Activated CD8-positive, alpha-beta memory T cell treated with anti-CD3 and anti-CD28 coated beads, Interleukin-2, amount 50 U/mL, for 1 hour (primary cell): ENCODE measurements around the gene ALPL.

Experiments
- DNase-seq: peaks from one replicate; pipeline ENCODE4 v3.0.0-alpha.2; 2020; ENCODE audit errors: extremely low read depth

Gene ALPL

DNA sequence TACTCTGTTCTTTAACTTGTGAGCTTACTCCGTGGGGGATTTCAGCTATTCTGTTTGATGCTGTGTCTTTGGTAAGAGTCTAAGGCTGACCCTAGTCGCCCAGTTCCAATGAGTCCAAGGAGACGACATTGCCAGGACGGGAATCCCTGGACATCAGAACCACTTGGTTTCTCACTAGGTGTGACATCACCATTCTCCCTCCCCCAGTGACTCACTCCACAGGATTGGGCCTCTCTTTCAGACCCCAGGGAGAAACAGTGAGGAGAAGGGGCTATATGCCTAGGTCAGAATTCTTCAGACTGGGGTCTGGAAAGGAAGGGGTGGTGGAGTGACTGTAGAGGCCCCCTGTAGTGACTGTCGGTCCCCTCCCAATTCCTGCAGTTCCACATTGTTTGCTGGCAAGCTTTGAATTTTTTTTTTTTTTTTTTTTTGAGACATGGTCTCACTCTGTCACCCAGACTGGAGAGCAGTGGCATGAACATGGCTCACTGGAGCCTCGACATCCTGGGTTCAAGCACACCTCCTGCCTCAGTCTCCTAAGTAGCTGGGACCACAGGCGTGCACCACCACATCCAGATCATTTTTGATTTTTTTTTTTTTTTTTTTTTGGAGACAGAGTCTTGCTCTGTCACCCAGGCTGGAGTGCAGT is 21.3 kb downstream of the ALPL start:
- DNase-seq, result no peak

DNA sequence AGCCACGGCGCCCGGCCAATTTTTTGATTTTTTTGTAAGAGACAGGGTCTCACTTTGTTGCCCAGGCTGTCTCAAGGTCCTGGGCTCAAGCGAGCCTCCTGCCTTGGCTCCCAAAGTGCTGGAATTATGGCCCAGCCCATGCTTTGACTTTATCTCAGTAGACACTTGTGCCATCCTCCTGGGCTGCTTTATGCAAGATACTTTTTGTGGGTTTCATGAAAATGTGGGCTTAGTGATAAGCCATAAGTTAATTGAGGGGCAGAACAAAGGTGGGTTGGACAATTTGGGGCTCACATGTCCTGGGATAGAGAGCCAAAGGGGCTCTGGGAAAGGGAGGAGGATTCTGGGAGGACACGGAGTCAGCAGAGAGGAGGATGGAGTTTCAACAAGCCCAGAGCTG is 22.0 kb downstream of the ALPL start:
- DNase-seq, result no peak

- DNase-seq, result no peak
Measured at GRCh38 chr1:21532496-21532895, 23.3 kb downstream of the ALPL start.

- no peak for DNase-seq
Measured at GRCh38 chr1:21532992-21533534, 23.8 kb downstream of the ALPL start.

DNA sequence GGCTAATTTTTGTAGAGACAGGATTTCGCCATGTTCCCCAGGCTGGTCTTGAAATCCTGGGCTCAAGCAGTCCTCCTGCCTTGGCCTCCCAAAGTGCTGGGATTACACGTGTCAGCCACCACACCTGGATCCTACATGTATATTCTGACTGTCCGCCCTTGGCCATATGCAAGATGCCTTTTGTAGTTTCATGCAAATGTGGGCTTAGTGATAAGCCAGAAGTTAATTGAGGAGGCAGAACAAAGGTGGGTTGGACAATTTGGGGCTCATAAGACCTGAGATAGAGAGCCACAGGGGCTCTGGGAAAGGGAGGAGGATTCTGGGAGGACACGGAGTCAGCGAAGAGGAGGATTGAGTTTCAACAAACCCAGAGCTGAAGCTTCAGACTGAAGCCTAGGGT is 24.9 kb downstream of the ALPL start:
- DNase-seq, result no peak

GRCh38 chr1:21534674-21535378 is 25.6 kb downstream of the ALPL start:
- no peak for DNase-seq

DNA sequence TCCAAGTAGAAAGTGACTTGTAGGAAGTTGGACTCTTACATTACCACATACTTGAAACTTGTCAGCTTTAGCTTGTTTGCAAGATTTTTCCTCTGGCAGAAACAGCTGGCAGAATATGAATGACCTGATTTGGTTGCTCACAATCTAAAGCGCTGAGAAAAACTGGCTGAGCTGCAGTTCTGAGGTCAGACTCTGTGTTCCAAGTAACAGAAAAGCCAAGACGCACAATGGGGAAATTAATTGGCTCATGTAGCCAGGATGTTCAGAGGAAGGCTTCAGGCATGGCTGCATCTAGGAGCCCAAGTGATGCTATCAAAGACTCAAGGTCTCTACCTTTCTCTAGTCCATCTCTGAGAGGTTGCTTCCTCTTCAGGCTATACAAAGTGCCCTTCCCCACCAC is 27.0 kb downstream of the ALPL start:
- no peak for DNase-seq

DNA sequence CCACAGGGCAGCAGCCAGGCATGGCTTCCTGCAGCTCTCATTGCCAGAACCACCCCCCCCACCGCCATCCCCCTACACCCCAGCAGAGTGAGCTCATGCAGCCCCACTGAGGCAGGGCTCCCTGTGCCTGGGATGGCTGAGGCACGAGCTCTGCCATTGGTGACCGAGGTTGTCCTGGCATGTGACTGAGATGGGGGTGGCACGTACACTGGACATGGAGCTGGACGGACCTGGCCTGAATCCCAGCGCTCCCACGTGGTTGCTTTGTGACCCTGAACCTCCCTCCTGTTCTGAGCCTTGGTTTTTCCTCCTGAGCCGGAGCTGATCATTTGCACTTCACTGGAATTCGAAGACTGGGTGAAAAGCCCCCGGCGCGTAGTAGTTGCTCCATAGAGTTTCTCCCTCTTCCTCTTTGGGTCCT is 28.3 kb downstream of the ALPL start:
- DNase-seq, result no peak

- DNase-seq, result no peak
Measured at GRCh38 chr1:21537932-21538630, 28.9 kb downstream of the ALPL start.

GRCh38 chr1:21539933-21540332 is 30.7 kb downstream of the ALPL start:
- no peak for DNase-seq

DNA sequence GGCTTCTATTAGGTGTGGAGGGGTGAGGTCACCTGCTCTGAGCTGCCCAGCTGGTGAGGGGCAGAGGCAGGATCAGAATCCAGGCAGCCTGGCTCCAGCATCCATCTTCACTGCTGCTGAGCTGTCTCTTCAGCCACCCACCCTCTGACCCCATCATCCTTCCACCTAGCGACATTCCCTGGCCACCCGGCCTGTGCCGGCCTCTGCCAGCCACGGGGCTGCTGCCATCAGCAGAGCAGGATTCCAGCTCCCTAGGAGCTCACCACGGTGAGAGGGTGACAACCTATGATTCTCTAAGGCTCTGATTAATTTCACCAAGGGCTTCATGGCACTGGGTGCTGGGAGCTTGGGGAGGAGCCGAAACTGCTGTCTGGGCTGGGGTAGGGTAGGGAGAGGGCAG is 32.1 kb downstream of the ALPL start:
- DNase-seq, result no peak

GRCh38 chr1:21541835-21542234 is 32.6 kb downstream of the ALPL start:
- no peak for DNase-seq

- no peak for DNase-seq
Measured at GRCh38 chr1:21543598-21543997, 34.4 kb downstream of the ALPL start.

- no peak for DNase-seq
Measured at GRCh38 chr1:21544095-21544494, 34.9 kb downstream of the ALPL start.

- DNase-seq, result no peak
Measured at GRCh38 chr1:21546122-21546825, 37.1 kb downstream of the ALPL start.

- no peak for DNase-seq
Measured at GRCh38 chr1:21547876-21548275, 38.7 kb downstream of the ALPL start.

- DNase-seq, result no peak
Measured at GRCh38 chr1:21550097-21550496, 40.9 kb downstream of the ALPL start.

DNA sequence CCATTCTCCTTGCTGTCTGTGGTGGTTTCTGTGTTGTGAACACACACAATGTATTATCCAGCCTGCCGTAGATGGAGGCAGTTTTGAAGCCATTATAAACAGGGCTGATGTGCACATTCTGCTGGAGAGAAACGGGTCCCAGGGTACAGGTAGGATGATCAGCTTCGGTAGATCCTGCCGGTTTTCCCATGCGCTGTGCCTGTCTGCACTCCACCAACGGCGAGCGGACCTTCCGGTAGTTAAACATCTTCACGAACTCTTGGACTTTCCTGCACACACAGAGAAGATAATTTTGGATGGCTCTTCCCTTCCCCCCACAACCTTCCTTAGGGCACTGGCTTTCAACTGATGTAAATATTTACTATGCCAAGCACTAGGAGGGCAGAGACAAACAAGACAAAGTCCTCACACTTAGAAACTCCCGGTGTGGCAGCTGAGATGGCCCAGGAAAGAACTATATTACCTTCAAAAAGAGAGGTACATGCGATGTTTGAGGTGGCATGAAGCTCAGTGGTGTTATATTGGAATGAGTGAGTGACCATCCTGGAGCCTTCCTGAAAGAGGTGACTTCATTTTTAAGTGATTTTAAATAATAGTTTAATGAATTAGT is 41.7 kb downstream of the ALPL start:
- no peak for DNase-seq

DNA sequence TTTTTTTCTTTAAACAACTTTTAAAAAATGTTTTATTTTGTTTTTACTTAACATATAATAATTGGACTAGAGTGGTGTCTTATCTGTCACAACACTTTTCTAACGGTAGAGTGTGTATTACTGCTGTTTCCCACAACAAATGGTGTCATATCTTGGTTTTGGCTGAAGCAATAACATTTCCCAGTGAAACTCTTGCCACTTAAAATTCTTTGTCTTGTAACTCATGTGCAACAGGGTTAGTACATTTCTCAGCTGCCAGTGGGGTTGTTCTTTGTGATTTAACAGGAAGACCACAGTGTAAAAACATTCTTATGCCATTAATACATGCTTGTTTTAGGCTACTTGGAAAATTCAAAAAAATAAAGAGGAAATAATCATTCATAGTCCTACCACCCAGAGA is 43.5 kb downstream of the ALPL start:
- no peak for DNase-seq

DNA sequence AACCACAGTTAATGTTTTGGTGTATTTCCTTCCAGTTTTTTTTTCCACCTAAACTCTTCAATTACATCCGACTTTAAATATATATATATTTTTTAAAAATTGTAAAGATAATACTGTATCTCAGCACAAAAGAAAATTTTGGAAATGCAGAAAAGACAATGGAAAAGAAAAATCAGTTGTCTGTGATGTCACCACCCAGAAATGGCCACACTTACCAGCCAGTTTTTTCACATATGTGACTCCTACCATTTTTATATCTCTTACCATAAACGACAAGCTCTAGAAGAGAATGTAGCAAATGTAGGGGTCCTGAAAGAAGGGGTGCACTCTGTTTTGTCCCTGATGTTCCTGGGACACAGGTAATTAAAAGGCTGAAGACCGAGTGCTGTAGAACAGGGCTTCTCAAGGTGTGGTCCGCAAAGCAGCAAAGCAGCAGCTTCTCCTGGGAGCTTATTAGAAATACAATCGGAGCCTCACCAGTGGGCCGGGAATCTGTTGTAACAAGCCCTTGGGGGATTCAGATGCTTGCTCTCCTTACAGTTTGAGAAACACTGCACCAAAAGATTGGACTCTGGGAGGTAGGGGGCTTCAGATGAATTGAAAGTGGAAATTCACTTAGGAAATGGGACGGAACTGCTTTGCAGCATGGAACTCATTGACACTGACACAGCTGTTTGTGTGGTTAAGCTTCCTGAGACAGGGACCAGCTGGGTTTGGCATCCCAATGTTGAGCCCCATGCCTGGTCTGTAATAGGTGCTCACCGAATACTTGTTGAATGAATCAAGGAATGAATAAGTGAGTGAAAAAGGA is 44.1 kb downstream of the ALPL start:
- no peak for DNase-seq
